A549 (cell line): ENCODE measurements around the gene WSCD2. TPM values are rescaled to one million over a fixed set of nuclear protein-coding genes. Genes with fewer than 3 reads are reported as not detected.

ENCODE experiments used
- ATAC-seq, 2 experiments: fragments of 200-7000 bp in 1 of 2; fragments of >200 bp in 1 of 2; cut with Nextera tagmentation in 1 of 2; cut with Tn5 transposase in 1 of 2; 3 replicates each; pipeline versions ENCODE4 v1.8.0 to v1.9.1; 2018 to 2020; ENCODE audit warnings: mild to moderate bottlenecking in 1 of 2, moderate library complexity in 1 of 2
- CTCF ChIA-PET: fragments of 300-600 bp; sonication (Branson Sonifier 250); formaldehyde crosslinking; extraction: SDS; loops from one replicate; lab custom pipeline; 2021; ENCODE audit warnings: antibody characterized with exemption, inconsistent platforms; lab: Yijun Ruan, JAX
- POLR2A ChIA-PET: fragments of 350-600 bp; formaldehyde crosslinking; extraction: SDS; loops from one replicate; lab custom pipeline; 2021; ENCODE audit warnings: antibody characterized with exemption, inconsistent platforms; lab: Yijun Ruan, JAX
- DNase-seq, 2 experiments: peaks; one replicate each; pipeline versions ENCODE4 v3.0.0 to v3.0.0-alpha.2; 2011 to 2016; ENCODE audit warnings: low read depth in 1 of 2, low spot score in 1 of 2
- FAIRE-seq: peaks from 2 replicates; lab custom pipeline; 2011; peaks lifted over from hg19 to GRCh38; lab: Jason Lieb, UNC
- H3K27ac ChIP-seq, 2 experiments: fragments of >200 bp; sonication (Bioruptor Twin); formaldehyde crosslinking; 3 replicates each; pipeline ENCODE4 v1.5.1; 2016 to 2017
- H3K4me1 ChIP-seq: fragments of >200 bp; sonication (Bioruptor Twin); formaldehyde crosslinking; 3 replicates; pipeline ENCODE4 v1.6.1; 2016
- H3K4me2 ChIP-seq: fragments of >200 bp; sonication (Bioruptor Twin); formaldehyde crosslinking; 3 replicates; pipeline ENCODE4 v1.6.1; 2016
- H3K4me3 ChIP-seq: fragments of >200 bp; sonication (Bioruptor Twin); formaldehyde crosslinking; 3 replicates; pipeline ENCODE4 v1.5.1; 2016
- H3K9me3 ChIP-seq: fragments of >200 bp; sonication (Bioruptor Twin); formaldehyde crosslinking; 3 replicates; pipeline ENCODE4 v1.6.1; 2016
- CBX2 ChIP-seq: fragments of 200-600 bp; sonication (generic); IDR thresholded peaks from 2 replicates; pipeline ENCODE4 v1.6.1; 2016; ENCODE audit warnings: low read depth, mild to moderate bottlenecking, borderline replicate concordance
- CHD2 ChIP-seq: fragments of 150-350 bp; IDR thresholded peaks from 2 replicates; pipeline ENCODE4 v1.6.1; 2014; ENCODE audit warnings: low read length; ENCODE audit not compliant: partially characterized antibody
- E2F6 ChIP-seq: IDR thresholded peaks from 2 replicates; pipeline ENCODE4 v1.6.1; 2012; ENCODE audit warnings: low read depth, borderline replicate concordance
- EP300 ChIP-seq, 2 experiments: fragments of >200 bp; sonication (Bioruptor Twin); formaldehyde crosslinking; IDR thresholded peaks; 2 replicates in 1 of 2; 3 replicates in 1 of 2; pipeline ENCODE4 v1.6.1; 2016 to 2017
- ESRRA ChIP-seq: fragments of 150-350 bp; IDR thresholded peaks from 2 replicates; pipeline ENCODE4 v1.6.1; 2014; ENCODE audit warnings: mild to moderate bottlenecking, low read length, borderline replicate concordance
- FOSL2 ChIP-seq, 2 experiments: fragments of 450-650 bp in 1 of 2; fragments of >200 bp in 1 of 2; sonication (Bioruptor Twin) in 1 of 2; formaldehyde crosslinking; IDR thresholded peaks; 2 replicates each; pipeline versions ENCODE4 v1.5.0 to v1.6.1; 2016 to 2020; ENCODE audit warnings: mild to moderate bottlenecking in 1 of 2, moderate library complexity in 1 of 2
- HDAC2 ChIP-seq: fragments of 200-600 bp; sonication (generic); IDR thresholded peaks from 2 replicates; pipeline ENCODE4 v1.6.1; 2016
- HOXA7 ChIP-seq: fragments of 250-450 bp; sonication (Bioruptor Pico); IDR thresholded peaks from 2 replicates; pipeline ENCODE4 v1.5.0; 2020; ENCODE audit warnings: mild to moderate bottlenecking, moderate library complexity
- HOXB5 ChIP-seq: fragments of 250-450 bp; sonication (Bioruptor Pico); IDR thresholded peaks from 2 replicates; pipeline ENCODE4 v1.5.0; 2020; ENCODE audit warnings: mild to moderate bottlenecking, moderate library complexity
- JUN ChIP-seq, 2 experiments: fragments of >200 bp; sonication (Bioruptor Twin); formaldehyde crosslinking; IDR thresholded peaks; 2 replicates in 1 of 2; 3 replicates in 1 of 2; pipeline ENCODE4 v1.6.1; 2016 to 2017
- JUNB ChIP-seq: fragments of >200 bp; sonication (Bioruptor Twin); formaldehyde crosslinking; IDR thresholded peaks from 2 replicates; pipeline ENCODE4 v1.6.1; 2016
- KDM5A ChIP-seq: fragments of 200-600 bp; sonication (generic); IDR thresholded peaks from 2 replicates; pipeline ENCODE4 v1.6.1; 2016; ENCODE audit warnings: antibody characterized with exemption, mild to moderate bottlenecking
- NR3C1 ChIP-seq: fragments of >200 bp; sonication (Bioruptor Twin); formaldehyde crosslinking; IDR thresholded peaks from 3 replicates; pipeline ENCODE4 v1.6.1; 2017
- PHF8 ChIP-seq: fragments of 200-600 bp; sonication (generic); IDR thresholded peaks from 2 replicates; pipeline ENCODE4 v1.6.1; 2016; ENCODE audit warnings: low read depth, mild to moderate bottlenecking, antibody characterized with exemption, moderate library complexity, borderline replicate concordance
- RAD21 ChIP-seq, 2 experiments: fragments of >200 bp in 1 of 2; sonication (Bioruptor Twin) in 1 of 2; formaldehyde crosslinking in 1 of 2; IDR thresholded peaks in 1 of 2; conservative IDR thresholded peaks in 1 of 2; 2 replicates in 1 of 2; 3 replicates in 1 of 2; pipeline ENCODE4 v1.6.1; 2012 to 2018; ENCODE audit warnings: inconsistent platforms in 1 of 2
- TP53 ChIP-seq: fragments of 250-450 bp; sonication (Bioruptor Pico); IDR thresholded peaks from 2 replicates; pipeline ENCODE4 v1.5.0; 2021; ENCODE audit warnings: mild to moderate bottlenecking, moderate library complexity
- ZC3H11A ChIP-seq: fragments of 450-650 bp; IDR thresholded peaks from 2 replicates; pipeline ENCODE4 v1.6.1; 2014; ENCODE audit warnings: antibody characterized with exemption, mild to moderate bottlenecking
- WGBS: methylation state at CpG from one replicate; pipeline ENCODE4 v1.1.6; 2017; ENCODE audit errors: missing lambda C conversion rate; 5-methylcytosine and 5-hydroxymethylcytosine counted together
- polyA plus RNA-seq, 4 experiments: library from polyadenylated mRNA; depleted of rRNA in 3 of 4; stranded (reverse); fragments of >200 nt; fragmentation: RNase III in 1 of 4; extraction: RNeasy Plus Mini Kit Qiagen cat#74134 plus additional on column Dnase treatment in 1 of 4; gene quantifications; 2 replicates in 3 of 4; 3 replicates in 1 of 4; pipeline ENCODE4 v1.2.3, GENCODE V29; 2011 to 2017
- TF ChIP-seq, protein P1 (sequence below): IDR thresholded peaks from 2 replicates; pipeline ENCODE4 v1.6.1; 2012
- TF ChIP-seq, protein P2 (sequence below): fragments of >200 bp; sonication (Bioruptor Twin); formaldehyde crosslinking; IDR thresholded peaks from 3 replicates; pipeline ENCODE4 v1.6.1; 2016

The WSCD2 gene
- polyA plus RNA-seq, 2 of the 4 experiments (the other 2 are of a cell fraction) = not detected

- 6% methylated on average over 2 of the region's 2 CpGs for WGBS
- CTCF ChIA-PET = interaction anchor here (0.7 to 1.1 kb wide), 2 partner anchors 14 to 336 kb away, joined by 3 read pairs; no protein-coding TSS in a partner anchor
Observed at GRCh38 chr12:108121728-108122471, 7.2 kb upstream of the WSCD2 start.

GRCh38 chr12:108122644-108123043, 6.4 kb upstream of the WSCD2 start:
- FAIRE-seq (no peak), ATAC-seq (no peak)
- TF ChIP-seq FOSL2 (IDR thresholded peaks at IDR 0.05) = no peak
- no peak for TF ChIP-seq FOSL2 (CRISPR knock-in tag; IDR thresholded peaks at IDR 0.05)
- TF ChIP-seq, all 56 proteins: peak for 0
- DNase-seq = no peak
- no peaks in the 10 kb centered on the region for H3K9me3 ChIP-seq
- WGBS = 0% methylated on average over 2 of the region's 2 CpGs
- no peak overlapping the region for H3K4me2 ChIP-seq
- H3K4me1 ChIP-seq = no peaks in the 10 kb centered on the region
- CTCF ChIA-PET = no interaction called here
- POLR2A ChIA-PET = no interaction called here
- no peak overlapping the region for H3K27ac ChIP-seq
- H3K4me3 ChIP-seq = no peak overlapping the region

More at GRCh38 chr12:108121728-108122471, 7.2 kb upstream of the WSCD2 start:
- no peak overlapping the region for H3K4me2 ChIP-seq
- FAIRE-seq (no peak), ATAC-seq (no peak), DNase-seq (no peak)
- no peak overlapping the region for H3K4me3 ChIP-seq
- POLR2A ChIA-PET = no interaction called here
- H3K4me1 ChIP-seq = no peaks in the 10 kb centered on the region
- TF ChIP-seq NR3C1 (no peak), HOXB5 (CRISPR knock-in tag) (no peak), CBX2 (no peak), JUN (IDR thresholded peaks at IDR 0.05) (no peak), PHF8 (no peak)
- TF ChIP-seq, protein P1, sequence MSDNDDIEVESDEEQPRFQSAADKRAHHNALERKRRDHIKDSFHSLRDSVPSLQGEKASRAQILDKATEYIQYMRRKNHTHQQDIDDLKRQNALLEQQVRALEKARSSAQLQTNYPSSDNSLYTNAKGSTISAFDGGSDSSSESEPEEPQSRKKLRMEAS = no peak
- TF ChIP-seq, protein P2, sequence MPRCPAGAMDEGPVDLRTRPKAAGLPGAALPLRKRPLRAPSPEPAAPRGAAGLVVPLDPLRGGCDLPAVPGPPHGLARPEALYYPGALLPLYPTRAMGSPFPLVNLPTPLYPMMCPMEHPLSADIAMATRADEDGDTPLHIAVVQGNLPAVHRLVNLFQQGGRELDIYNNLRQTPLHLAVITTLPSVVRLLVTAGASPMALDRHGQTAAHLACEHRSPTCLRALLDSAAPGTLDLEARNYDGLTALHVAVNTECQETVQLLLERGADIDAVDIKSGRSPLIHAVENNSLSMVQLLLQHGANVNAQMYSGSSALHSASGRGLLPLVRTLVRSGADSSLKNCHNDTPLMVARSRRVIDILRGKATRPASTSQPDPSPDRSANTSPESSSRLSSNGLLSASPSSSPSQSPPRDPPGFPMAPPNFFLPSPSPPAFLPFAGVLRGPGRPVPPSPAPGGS = no peak
- no peaks in the 10 kb centered on the region for H3K9me3 ChIP-seq
- H3K27ac ChIP-seq = no peak overlapping the region

DNA sequence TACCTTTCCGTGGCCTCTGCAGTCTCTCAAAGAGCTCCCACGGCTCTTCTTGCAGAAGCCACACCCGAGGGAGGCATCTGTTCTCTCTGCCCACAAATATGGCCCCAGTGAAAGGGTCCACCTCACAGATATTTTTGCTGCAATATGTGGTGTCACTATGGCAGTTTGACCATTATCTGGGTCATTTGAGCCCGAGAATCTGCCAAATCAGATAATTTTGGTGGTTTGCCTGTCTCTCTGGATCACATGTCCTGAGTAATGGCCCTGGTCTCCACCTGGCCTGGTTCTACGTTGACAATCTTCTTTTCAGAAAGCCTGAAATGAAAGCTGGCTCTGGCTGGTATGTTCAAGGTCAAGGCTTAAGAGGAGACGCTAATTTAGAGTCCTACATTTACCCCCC, 5.7 kb upstream of the WSCD2 start:
- TF ChIP-seq FOSL2 (IDR thresholded peaks at IDR 0.05) (no peak), FOSL2 (CRISPR knock-in tag; IDR thresholded peaks at IDR 0.05) (no peak), ESRRA (no peak), RAD21 (conservative IDR thresholded peaks at IDR 0.05 in 1 of 2, IDR thresholded peaks at IDR 0.05 in 1 of 2) (no peak), HDAC2 (no peak), JUNB (no peak), JUN (IDR thresholded peaks at IDR 0.05) (no peak), TP53 (CRISPR knock-in tag) (no peak), CHD2 (no peak), ZC3H11A (no peak), PHF8 (no peak), E2F6 (no peak), KDM5A (no peak), HOXA7 (CRISPR knock-in tag) (no peak), EP300 (IDR thresholded peaks at IDR 0.05) (no peak)
- TF ChIP-seq, protein P2 = no peak
- H3K4me2 ChIP-seq = no peak overlapping the region
- WGBS = 0% methylated on average over 6 of the region's 6 CpGs
- ATAC-seq (no peak), DNase-seq (no peak), FAIRE-seq (no peak)
- H3K27ac ChIP-seq = no peak overlapping the region
- no peak overlapping the region for H3K4me3 ChIP-seq
- ChIA-PET POLR2A (no interaction called here), CTCF (no interaction called here)
- no peaks in the 10 kb centered on the region for H3K9me3 ChIP-seq
- no peaks in the 10 kb centered on the region for H3K4me1 ChIP-seq
